ENCODE results near the gene PTPMT1.

Gene PTPMT1

DNA sequence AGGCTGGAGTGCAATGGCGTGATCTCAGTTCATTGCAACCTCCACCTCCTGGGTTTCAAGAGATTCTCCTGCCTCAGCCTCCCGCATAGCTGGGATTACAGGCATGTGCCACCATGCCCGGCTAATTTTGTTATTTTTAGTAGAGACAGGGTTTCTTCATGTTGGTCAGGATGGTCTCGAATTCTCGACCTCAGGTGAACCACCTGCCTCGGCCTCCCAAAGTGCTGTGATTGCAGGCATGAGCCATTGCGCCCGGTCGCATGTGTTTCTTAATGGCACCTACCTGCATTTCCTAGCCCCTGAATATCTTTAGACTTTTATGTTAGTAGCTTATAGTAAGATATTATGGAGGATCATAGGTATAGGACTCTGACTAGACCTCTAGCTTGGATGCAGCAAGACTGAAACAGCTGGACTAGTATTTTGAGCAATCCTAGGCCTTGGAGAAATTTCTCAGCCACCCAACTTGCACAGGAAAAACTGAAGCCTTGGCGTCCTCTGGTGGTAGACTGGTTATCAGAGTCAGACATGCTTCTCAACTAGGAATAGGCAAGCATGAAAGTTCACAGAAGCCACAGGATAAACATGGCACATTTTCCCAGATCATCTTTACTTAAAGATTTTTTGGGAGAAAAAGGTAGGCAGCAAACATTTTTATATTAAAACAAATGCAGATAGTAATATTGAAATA, 51.5 kb downstream of the PTPMT1 start:
- DNase-seq: peak; percentile 53

DNA sequence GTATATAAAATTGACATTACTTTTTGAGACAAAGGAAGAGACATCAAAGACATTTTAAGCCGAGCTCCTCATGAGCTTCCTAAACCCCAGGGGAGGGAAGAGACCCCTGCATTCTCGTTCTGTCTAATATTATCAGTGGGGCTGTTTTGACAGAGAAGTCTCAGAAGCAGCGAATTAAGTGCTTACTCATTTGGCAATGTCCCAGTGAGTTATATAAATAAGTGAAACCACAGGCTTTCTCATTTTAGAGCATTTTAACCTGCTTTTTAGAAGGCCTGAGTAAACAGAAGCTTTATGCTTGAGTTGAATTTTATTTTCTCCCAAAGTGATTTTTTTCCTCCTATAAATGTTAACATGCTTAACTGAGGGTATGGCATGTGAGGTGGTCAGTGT, 52.0 kb downstream of the PTPMT1 start:
- no peak for DNase-seq

DNA sequence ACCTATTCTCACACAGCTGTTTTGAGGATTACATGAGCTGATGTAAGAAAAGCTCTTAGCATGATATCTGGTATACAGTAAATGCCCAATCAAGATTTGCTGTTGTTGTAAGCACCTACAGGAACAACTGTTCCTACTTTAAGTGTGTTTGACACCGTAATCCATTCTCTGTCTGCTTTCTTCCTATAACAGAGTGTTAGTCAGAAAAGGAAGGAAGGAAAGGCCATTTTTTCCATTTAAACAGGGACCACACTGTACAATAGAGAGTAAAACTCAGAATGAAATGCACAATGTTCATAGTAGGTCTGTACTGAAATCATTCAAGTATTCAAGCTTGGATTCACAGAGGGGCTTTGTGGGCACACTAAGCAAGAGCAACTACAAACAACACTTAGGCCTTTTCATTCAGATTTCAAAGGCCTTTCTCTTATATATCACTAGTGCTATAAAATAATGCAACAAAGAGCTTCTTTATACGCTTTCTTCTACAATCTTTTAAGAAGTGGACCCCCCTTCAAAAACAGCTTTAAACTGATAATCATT, 55.5 kb downstream of the PTPMT1 start:
- DNase-seq: no peak
